GM19351 (cell line): Measurements from ENCODE around the gene OPA3.

Source experiments
- ATAC-seq: cut with Tn5 transposase; IDR thresholded peaks from one replicate; pipeline ENCODE4 v1.9.1; 2021; ENCODE audit warnings: mild to moderate bottlenecking, moderate library complexity; ENCODE audit not compliant: unreplicated experiment

The OPA3 gene

GRCh38 chr19:45568732-45569131 is 15.9 kb downstream of the OPA3 start:
- ATAC-seq, result no peak

GRCh38 chr19:45567609-45568008 is 17.0 kb downstream of the OPA3 start:
- ATAC-seq, result no peak

GRCh38 chr19:45564131-45564780 is 20.3 kb downstream of the OPA3 start:
- no peak for ATAC-seq

GRCh38 chr19:45560686-45561085 is 23.9 kb downstream of the OPA3 start:
- no peak for ATAC-seq

- no peak for ATAC-seq
These were observed 24.6 kb downstream of the OPA3 start for GRCh38 chr19:45560038-45560437.

- peak; percentile 40 for ATAC-seq
These were observed 26.2 kb downstream of the OPA3 start for GRCh38 chr19:45558399-45558878.

GRCh38 chr19:45556835-45557234 is 27.8 kb downstream of the OPA3 start:
- no peak for ATAC-seq

- ATAC-seq, result no peak
These were observed 30.1 kb downstream of the OPA3 start for GRCh38 chr19:45554481-45554880.

GRCh38 chr19:45553464-45553863 is 31.1 kb downstream of the OPA3 start:
- no peak for ATAC-seq

- no peak for ATAC-seq
These were observed 36.5 kb downstream of the OPA3 start for GRCh38 chr19:45547965-45548609.

GRCh38 chr19:45547211-45547770 is 37.3 kb downstream of the OPA3 start:
- no peak for ATAC-seq

GRCh38 chr19:45542234-45542668 is 42.4 kb downstream of the OPA3 start:
- ATAC-seq, result no peak

GRCh38 chr19:45539459-45539858 is 45.1 kb downstream of the OPA3 start:
- ATAC-seq, result no peak

- ATAC-seq, result no peak
These were observed 53.3 kb downstream of the OPA3 start for GRCh38 chr19:45531349-45531748.

GRCh38 chr19:45529420-45529785 is 55.2 kb downstream of the OPA3 start:
- ATAC-seq, result no peak

- no peak for ATAC-seq
These were observed 55.7 kb downstream of the OPA3 start for GRCh38 chr19:45528744-45529419.

GRCh38 chr19:45528149-45528743 is 56.4 kb downstream of the OPA3 start:
- ATAC-seq, result no peak

GRCh38 chr19:45527731-45528130 is 56.9 kb downstream of the OPA3 start:
- no peak for ATAC-seq

- ATAC-seq, result no peak
These were observed 57.6 kb downstream of the OPA3 start for GRCh38 chr19:45526971-45527370.

- ATAC-seq, result no peak
These were observed 58.5 kb downstream of the OPA3 start for GRCh38 chr19:45526143-45526542.

GRCh38 chr19:45524575-45525129 is 60.0 kb downstream of the OPA3 start:
- no peak for ATAC-seq
